Heart right ventricle (tissue), 16 donors: Measurements from ENCODE around the gene GPR137B. TPM values are rescaled to one million over a fixed set of nuclear protein-coding genes. Genes with fewer than 3 reads are reported as not detected.

Source experiments
- ATAC-seq, 8 donors: fragments of 200-7000 bp; cut with Tn5 transposase; one replicate each; pipeline ENCODE4 v1.9.1; 2020; ENCODE audit warnings: mild to moderate bottlenecking in 8 of 8, moderate library complexity in 8 of 8, moderate number of reproducible peaks in 1 of 8
- DNase-seq, 2 donors: peaks; one replicate each; pipeline ENCODE4 v3.0.0-alpha.2; 2020
- H3K27ac ChIP-seq, 10 donors: fragments of 200-600 bp; sonication (generic) in 2 of 10; one replicate each; pipeline versions ENCODE4 v1.5.0 to v1.8.0; 2020 to 2022; ENCODE audit warnings: mild to moderate bottlenecking in 3 of 10
- H3K27me3 ChIP-seq, 7 donors: fragments of 200-600 bp; one replicate each; pipeline ENCODE4 v1.8.0; 2021 to 2022; ENCODE audit warnings: mild to moderate bottlenecking in 2 of 7
- H3K36me3 ChIP-seq, 9 donors: fragments of 200-600 bp; sonication (generic) in 1 of 9; one replicate each; pipeline versions ENCODE4 v1.5.0 to v1.8.0; 2020 to 2022; ENCODE audit warnings: mild to moderate bottlenecking in 2 of 9
- H3K4me1 ChIP-seq, 9 donors: fragments of 200-600 bp; sonication (generic) in 1 of 9; one replicate each; pipeline versions ENCODE4 v1.5.0 to v1.8.0; 2020 to 2022; ENCODE audit warnings: mild to moderate bottlenecking in 4 of 9
- H3K4me3 ChIP-seq, 10 donors: fragments of 200-600 bp; sonication (generic) in 2 of 10; one replicate each; pipeline versions ENCODE4 v1.5.0 to v1.8.0; 2020 to 2022; ENCODE audit warnings: mild to moderate bottlenecking in 7 of 10, moderate library complexity in 2 of 10
- H3K9me3 ChIP-seq, 11 donors: fragments of 200-600 bp in 10 of 11; sonication (generic) in 2 of 11; one replicate each; pipeline versions ENCODE4 v1.5.0 to v1.8.0; 2013 to 2022; ENCODE audit warnings: mild to moderate bottlenecking in 2 of 11, control low read depth in 1 of 11, moderate library complexity in 1 of 11
- WGBS, 2 donors: extraction: QIAGEN DNeasy Blood & Tissue Kit; methylation state at CpG; one replicate each; pipeline ENCODE4 v1.1.7; 2013; ENCODE audit warnings: inconsistent platforms in 1 of 2; 5-methylcytosine and 5-hydroxymethylcytosine counted together
- intact Hi-C, 10 donors: fragments of 100-400 bp; cut with DNase I; formaldehyde crosslinking; loops; one replicate each; pipeline versions ENCODE4 v1.11.1 to v1.14.2; 2022
- polyA plus RNA-seq, 2 donors: library from polyadenylated mRNA; stranded (reverse); fragments of 200-250 nt; gene quantifications; one replicate each; pipeline ENCODE4 v1.2.3, GENCODE V29; 2013
- total RNA-seq, 10 donors: library from RNA; stranded (reverse); fragmentation: NEBNext Ultra II Directional in 3 of 10; extraction: Animal tissue kit (Norgen Biotek cat#: 25700) in 3 of 10; gene quantifications; one replicate each; pipeline versions ENCODE4 v1.2.1 to v1.2.4, GENCODE V29; 2021 to 2023
- TF ChIP-seq, protein P1 (sequence below), 9 donors: fragments of 200-600 bp; sonication (generic) in 2 of 9; IDR thresholded peaks; one replicate each; pipeline versions ENCODE4 v1.5.0 to v1.8.0; 2021 to 2022; ENCODE audit warnings: antibody characterized with exemption in 9 of 9, mild to moderate bottlenecking in 5 of 9, moderate library complexity in 1 of 9
- donor health status: Arrhythmogenic right ventricular cardiomyopathy.
- donor health status: ischemic (EF 13 %, LVEDD 7.1; RV severe dilation, severe dysfunction).
- donor health status: healthy with polysubstance abuse.
- donor health status: DM: no; HTN: yes; CAD: no.
- donor health status: DM: no; HTN: no; CAD: no.
- donor health status: ischemic (EF 25% LVEDD 6.9; RV normal size, moderate dysfunction).
- donor health status: ischemic (EF 25% LVEDD 5.7; RV mildly dilated, moderate dysfunction).
- donor health status: healthy.
- donor health status: DM: yes; HTN: yes; CAD: no.
- donor health status: Ischemic cardiomyopathy.
- donor health status: ischemic (EF 35%, LVEDD 5.7; RV mildly dilated, moderate dysfunction).
- donor health status: nonischemic (EF 11% LVEDD 7.7; RV severe dilation, severe dysfunction).
- donor health status: DM: yes; HTN: yes; CAD: no.
- donor health status: PGD.
- donor health status: ischemic (EF 29% LVEDD 5.4; RV normal size, mild dysfunction).
- donor health status: nonischemic (EF 23%, LVEDD 6.1; RV moderate dilation, normal function).

Gene GPR137B
- total and polyA plus RNA-seq, 12 donors, result 10.6 to 51.4 (median 32.7) TPM

DNA sequence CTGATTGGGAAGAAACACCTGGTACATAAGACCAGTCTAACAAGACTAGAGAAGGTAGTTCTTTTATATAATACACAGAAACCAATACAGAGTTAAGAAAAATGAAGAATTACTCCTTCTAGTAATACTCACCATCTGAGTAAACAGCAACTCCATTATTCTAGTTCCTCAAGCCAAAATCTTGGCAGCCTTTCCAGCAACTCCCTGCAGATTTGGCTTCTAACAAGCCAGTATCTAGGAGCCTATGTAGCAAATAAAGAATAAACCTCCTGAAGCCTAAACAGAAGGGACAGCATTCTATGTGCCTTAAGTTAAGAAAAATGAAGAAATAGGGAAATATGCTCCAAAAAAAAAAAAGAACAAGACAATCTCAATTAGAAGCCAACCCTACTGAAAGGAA, 114.9 kb downstream of the GPR137B start:
- intact Hi-C loops, result no loop called here
- DNase-seq (no peak), ATAC-seq (no peak)
- Histone ChIP-seq H3K27ac (no peak overlapping the region), H3K4me3 (no peak overlapping the region), H3K4me1 (peaks cover 0 to 13% (median 0%) of the 10 kb centered on the region in 9 donors), H3K27me3 (no peaks in the 10 kb centered on the region), H3K36me3 (peaks cover 0 to 31% (median 6%) of the 10 kb centered on the region in 9 donors), H3K9me3 (peaks cover 3 to 55% (median 36%) of the 10 kb centered on the region in 11 donors)
- TF ChIP-seq, protein P1, sequence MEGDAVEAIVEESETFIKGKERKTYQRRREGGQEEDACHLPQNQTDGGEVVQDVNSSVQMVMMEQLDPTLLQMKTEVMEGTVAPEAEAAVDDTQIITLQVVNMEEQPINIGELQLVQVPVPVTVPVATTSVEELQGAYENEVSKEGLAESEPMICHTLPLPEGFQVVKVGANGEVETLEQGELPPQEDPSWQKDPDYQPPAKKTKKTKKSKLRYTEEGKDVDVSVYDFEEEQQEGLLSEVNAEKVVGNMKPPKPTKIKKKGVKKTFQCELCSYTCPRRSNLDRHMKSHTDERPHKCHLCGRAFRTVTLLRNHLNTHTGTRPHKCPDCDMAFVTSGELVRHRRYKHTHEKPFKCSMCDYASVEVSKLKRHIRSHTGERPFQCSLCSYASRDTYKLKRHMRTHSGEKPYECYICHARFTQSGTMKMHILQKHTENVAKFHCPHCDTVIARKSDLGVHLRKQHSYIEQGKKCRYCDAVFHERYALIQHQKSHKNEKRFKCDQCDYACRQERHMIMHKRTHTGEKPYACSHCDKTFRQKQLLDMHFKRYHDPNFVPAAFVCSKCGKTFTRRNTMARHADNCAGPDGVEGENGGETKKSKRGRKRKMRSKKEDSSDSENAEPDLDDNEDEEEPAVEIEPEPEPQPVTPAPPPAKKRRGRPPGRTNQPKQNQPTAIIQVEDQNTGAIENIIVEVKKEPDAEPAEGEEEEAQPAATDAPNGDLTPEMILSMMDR (IDR thresholded peaks at IDR 0.05), result no peak

- Histone ChIP-seq H3K27me3 (no peaks in the 10 kb centered on the region), H3K36me3 (peaks cover 0 to 29% (median 5%) of the 10 kb centered on the region in 9 donors), H3K9me3 (peaks cover 3 to 60% (median 38%) of the 10 kb centered on the region in 11 donors), H3K27ac (no peak overlapping the region), H3K4me3 (no peak overlapping the region), H3K4me1 (peaks cover 0 to 10% (median 0%) of the 10 kb centered on the region in 9 donors)
- intact Hi-C loops, result no loop called here
- 90 to 97% methylated on average over 4 of the region's 4 CpGs for WGBS, 2 donors
- DNase-seq (no peak), ATAC-seq (no peak)
- TF ChIP-seq, protein P1 (IDR thresholded peaks at IDR 0.05), result no peak
Measured at GRCh38 chr1:236258114-236258622, 115.8 kb downstream of the GPR137B start.

Other genes starting within 250 kb of the GPR137B start
- 100 to 1,000 TPM in 1 of 10 donors, 10 to 100 TPM in 9; 33.5 to 120 (median 44.4) TPM for gene NID1, start 77.4 kb upstream of the GPR137B start, total RNA-seq
- 10 to 100 TPM; 30.2 to 68.9 TPM for gene NID1, start 77.4 kb upstream of the GPR137B start, polyA plus RNA-seq
- 1 to 10 TPM; 4.0 to 7.0 (median 5.6) TPM for gene ERO1B, start 139.4 kb downstream of the GPR137B start, total RNA-seq
- 1 to 10 TPM; 5.5 to 6.8 TPM for gene ERO1B, start 139.4 kb downstream of the GPR137B start, polyA plus RNA-seq